Activated CD8-positive, alpha-beta memory T cell treated with anti-CD3 and anti-CD28 coated beads, Interleukin-2, amount 50 U/mL, for 24 hours (primary cell): Measurements from ENCODE around the gene ETV4.

Source experiments
- DNase-seq: peaks from one replicate; pipeline ENCODE4 v3.0.0-alpha.2; 2020; ENCODE audit errors: extremely low read depth

ETV4 gene

DNA sequence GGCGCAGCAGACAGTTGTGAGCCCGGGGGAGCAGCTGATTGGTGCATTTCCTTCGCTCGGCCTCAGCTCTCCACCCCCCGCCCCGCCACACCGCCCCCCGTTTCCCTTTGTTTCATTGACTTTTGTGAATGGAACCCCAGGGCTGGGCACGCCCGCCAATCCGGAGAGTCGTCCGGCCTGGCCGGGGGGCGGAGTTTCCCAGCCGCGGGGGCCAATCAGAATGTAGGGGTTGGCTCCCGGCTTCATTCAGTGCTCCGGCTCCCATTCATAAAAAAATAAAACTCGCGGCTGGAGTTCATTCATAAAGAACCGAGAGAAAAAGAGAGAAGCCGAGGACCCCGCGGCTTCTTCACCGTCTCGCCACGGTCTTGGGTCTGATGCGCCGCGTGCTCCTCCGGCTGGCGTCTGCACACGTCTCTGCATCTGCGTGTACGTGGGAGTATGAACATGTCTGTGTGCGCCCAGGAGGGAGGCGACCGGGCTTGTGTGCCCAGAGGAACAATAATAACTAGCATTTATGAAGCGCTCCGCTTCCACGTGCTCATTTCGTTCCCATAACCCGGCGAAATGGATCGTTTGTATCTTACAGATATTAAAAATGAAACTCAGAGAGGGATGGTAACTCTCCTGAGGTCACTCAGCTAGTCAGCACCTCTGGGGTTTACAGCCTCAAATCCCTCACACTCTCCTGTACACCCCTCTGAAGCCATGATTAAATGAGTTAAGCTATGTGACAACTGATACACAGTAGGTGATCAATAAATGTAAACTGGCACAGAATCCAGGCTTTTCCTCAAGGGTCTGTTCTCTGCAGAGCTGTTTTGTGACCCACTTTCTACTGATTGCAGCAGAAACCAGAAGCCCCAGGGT, at the start of gene ETV4:
TSS of gene ETV4 (minus strand) at position 22 of the 870 bp plus-strand sequence. CDS start 723 bp downstream, outside the sequence.
- DNase-seq, result peak; percentile 88

DNA sequence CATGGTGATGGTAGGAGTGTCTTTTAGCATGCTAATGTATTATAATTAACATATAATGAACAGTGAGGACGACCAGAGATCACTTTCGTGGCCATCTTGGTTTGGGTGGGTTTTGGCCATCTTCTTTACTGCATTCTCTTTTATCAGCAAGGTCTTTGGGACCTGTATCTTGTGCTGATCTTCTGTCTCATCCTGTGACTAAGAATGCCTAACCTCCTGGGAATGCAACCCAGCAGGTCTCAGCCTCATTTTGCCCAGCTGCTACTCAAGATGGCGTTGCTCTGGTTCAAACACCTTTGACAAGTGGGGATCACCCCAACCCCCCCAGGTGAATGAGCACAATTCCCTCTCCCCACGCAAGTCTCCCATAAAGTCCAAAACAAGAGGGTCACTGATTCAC, 49.3 kb upstream of the ETV4 start:
- DNase-seq, result no peak

DNA sequence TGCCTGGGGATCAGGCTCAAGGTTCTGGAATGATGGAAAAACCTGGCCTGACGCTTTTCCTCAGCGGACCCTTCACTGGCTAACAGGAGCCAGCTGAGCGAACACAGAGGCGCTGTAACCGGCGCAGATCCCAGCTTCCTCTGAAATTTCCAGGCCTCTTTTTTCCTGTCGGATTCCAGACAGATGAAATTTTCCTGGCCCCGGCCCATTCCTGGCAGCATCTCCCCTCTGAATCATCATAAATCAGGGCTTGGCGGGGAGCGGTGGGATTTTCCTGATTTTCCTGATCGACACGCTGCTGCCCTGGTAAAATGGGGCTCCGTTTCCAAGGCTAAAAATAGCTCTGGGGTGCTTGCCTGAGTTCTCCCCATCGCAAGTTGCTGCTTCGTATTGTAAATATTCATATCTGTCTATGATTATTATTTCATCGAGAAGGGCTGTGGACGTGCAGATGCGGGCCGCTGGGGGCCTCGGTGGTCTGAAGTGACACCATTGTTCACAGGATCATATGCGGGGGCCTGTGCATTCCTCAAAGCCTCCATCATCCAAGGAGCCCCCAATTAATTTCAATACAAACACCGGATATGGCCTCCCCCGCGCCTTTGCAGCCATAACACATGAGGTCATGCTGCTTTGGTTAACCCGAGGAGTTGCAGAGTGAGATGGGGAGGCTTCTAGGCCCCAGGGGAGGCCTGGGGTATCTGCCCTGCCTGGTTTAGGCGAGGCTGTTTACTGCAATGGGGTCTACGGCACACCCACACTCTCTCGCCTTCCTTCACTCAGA, 45.8 kb upstream of the ETV4 start:
- no peak for DNase-seq

DNA sequence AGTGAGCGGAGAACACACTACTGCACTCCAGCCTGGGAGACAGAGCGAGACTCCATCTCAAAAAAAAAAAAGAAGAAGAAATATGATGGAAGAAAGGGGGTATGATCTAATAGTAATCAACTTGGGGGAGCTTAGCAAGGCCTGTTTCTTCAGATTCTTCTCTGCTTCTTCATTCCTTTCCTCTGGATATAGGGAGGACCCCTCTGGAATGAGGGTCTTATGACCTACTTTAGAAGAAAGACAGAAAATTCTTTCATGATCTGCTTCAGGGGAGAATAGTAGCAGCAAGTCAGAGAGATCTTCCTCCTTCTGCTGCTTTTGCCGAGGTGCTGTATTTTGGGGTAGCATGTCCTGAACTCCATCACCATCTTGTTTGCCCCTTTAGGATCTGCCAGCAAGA, 44.9 kb upstream of the ETV4 start:
- DNase-seq, result no peak

DNA sequence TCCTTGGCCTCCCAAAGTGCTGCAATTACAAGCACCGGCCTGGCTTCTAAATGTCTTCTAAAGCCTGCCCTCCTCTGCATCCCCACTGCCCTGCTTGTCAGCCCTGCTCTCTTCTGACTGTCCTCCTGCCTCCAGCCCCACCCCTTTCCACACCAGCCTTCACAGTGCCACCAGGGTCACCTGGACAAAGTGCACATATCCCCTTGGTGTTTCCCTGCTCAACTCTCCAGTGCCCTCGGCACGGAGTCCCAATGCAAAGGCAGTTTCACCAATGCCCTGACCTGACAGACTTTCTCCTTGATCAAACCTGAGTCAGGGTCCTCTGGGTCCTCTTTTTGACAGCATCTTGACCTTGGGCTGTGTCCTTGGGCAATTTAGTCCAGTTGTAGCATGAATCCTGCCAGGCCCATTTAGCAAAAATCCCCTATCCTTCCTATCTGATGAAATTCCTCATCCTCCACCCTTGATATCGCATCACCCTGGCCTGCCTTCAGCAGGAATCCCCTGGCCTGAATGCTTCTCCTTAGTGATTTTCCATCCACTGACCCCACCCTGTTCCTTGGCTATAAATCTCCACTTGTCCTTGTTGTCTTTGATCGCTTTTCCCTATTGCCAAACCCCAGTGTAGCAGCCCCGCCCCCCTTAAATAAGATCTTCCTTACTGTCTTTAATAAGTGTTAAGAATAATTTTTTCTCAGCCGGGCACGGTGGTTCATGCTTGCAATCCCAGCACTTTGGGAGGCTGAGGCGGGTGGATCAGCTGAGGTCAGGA, 42.7 kb upstream of the ETV4 start:
- no peak for DNase-seq

DNA sequence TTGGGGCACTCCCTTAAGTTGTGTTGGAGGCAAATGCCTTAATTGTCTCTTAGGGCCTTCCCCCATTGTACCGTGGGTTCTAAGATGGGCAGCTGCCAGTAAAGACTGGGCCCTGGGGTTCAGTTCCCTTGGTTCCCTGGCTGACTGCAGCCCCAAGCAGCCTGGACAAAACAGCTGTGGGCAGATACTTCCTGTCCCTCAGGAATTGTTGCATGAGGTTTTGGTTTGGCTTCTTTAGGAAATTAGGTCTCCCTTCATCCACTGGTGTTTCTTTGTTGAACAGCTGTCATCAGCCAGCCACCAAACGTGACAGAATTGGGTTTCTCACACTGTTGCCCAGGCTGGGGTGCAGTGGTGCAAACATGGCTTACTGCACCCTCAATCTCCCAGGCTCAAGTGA, 42.0 kb upstream of the ETV4 start:
- DNase-seq, result no peak

DNA sequence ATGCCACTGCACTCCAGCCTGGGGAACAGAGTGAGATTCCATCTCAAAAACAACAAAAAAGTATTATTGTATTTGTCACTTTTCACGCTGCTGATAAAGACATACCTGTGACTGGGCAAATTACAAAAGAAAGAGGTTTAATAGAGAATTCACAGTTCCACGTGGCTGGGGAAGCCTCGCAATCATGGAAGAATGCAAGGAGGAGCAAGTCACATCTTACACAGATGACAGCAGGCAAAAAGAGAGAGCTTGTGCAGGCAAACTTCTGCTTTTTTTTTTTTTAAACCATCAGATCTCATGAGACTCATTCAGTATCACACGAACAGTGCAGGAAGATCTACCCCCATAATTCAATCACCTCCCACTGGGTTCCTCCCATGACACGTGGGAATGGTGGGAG, 41.5 kb upstream of the ETV4 start:
- no peak for DNase-seq

DNA sequence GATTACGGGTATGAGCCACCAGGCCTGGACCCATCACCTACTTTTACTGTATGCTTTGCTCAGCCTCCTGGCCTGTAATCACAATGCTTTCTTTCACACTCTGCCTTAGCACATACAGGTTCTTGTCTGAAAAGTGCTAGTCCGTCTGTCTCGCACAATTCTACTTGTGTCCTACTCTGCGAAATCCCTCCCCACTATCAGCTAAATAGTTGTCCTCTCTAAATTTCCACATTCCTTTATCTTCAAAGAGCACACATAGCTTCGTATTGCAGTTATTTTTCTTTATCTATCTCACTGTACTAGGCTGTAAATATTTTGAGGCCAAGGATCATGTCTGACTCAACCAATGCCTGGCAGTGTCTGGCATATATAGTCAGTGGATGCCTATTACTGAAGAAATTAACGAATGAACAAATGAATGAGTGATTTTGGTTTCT, 38.5 kb upstream of the ETV4 start:
- no peak for DNase-seq

DNA sequence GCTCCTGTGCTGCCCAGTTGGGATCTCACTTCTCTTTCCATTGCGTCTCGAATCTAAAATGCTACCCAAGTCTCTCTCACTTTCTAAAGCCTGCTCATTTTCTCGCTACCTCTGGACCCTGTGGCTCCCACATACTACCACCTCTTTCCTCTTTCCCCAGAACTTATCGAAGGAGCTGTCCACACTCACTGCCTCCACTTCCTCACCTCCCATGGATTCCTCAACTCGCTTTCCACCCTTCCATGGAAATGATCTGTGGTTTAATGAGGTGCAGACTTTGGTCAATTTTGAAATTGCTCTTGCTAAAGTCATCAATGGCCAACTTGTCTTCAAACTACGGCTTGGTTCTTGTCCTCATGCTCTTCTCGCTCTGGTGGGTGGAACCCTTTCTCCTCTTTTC, 37.2 kb upstream of the ETV4 start:
- no peak for DNase-seq

DNA sequence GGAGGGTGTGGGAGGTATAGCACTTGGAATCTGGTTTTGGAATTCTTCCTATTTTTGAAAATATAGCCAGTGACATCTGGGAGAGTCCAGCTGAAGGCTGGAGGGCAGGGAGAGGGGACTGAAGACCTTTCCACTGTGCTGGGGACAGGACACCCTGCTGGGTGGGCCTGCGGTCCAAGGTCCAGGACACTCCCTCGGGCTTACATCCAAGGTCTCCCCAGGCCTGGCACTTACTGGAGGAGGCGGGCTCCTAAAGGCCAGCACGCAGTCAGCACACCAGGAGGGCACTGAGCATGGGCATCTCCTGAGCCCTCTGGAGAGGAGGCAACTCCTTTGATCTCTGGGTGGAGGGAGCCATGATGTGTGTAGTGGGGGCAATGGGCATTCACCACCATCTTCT, 35.5 kb upstream of the ETV4 start:
- DNase-seq, result no peak

DNA sequence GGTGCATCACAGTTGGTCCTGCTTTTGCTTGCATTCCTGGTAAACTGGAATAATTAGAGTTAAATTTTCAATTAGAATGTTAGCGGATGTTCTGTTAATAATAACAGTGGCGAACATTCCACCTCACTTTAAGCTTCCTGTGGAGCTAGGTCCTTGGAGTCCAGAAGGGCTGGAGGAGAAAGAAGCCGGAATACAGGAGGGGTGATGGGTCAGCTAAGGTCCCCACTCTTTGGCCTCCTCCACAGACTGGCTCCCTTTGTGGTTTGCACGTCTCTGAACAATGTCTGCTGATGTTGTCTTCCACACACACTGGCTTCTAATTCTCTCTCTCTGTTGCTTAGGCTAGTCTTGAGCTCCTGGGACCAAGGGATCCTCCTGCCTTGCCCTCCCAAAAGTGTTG, 35.0 kb upstream of the ETV4 start:
- DNase-seq, result no peak

DNA sequence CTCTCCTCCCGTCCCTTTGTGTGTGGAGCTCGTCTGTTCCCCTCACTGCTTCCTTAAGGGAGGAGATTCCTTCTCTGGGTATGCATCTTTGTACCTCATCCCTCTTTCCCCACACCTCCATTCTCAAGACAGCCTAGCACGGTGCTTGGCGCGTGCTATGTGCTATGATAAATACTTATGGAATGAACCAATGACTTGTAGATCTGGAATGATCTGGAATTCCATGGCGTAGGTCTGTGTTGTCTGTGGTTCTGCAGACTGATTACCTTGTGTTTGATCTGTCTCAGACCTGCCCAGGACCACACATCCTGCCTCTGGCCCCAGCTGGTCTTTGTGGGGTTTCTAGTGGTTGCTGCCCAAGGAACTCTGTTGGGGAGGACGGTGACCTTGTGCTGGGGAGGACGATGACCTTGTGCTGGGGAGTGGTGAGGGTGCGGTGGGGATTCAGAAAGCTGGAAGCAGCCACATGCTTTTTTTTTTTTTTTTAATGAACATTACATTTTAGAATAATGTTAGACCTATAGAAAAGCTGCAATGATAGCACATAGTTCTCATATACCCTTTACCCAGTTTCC, 33.5 kb upstream of the ETV4 start:
- no peak for DNase-seq

DNA sequence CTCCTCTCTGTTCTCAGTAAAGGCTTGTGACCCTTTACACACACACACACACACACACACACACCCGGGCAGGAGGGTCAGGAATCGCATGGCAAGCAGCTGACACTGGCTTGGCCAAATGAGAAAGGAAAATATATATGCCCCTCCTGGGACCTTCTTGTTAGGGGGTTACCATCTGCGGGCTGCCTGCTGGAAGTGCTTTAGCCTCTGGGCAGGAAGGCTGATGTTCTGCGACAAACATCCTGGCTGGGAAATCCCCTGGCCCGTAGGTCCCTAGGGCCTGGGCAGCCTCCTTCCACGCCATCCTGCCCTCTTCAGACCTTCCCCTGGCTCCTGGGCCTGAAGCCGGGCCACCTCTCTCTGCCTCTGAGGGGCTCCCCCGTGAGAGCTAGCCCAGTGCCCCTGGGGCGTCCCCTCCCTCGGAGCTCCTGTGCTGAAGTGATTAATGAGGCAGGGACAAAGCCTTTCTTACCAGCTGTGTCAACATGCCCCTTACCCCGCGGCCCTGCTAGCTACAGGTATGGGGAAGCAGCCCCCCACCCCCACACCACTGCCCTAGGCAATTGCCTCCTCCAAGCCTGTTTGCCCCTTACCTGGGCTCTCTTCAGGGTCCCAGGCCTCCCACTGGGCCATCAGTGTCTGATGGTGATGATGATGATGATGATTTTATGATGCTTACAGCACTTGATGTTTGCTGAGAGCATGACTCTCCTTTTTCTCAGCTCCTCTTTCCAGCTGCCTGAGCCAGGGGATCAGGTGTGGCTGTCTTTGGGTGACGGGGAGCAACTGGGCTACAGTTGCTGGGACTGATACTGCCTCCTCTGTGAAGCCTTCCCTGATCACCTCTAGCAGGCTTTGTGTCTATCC, 32.8 kb upstream of the ETV4 start:
- no peak for DNase-seq

DNA sequence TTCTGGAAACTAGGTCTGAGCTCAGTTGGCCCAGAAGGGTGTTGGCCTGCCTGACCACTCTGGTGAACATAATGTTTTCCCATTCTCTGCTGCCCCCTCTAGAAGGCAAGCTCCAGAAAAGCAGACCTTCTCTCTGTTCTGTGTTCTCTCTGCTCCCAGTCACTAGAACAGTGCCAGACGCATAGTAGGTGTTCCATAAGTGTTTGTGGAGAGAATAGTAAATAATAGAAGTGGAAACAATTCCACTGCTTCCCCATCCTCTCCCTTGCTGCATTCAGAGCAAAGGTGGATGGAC, 32.2 kb upstream of the ETV4 start:
- DNase-seq, result no peak

DNA sequence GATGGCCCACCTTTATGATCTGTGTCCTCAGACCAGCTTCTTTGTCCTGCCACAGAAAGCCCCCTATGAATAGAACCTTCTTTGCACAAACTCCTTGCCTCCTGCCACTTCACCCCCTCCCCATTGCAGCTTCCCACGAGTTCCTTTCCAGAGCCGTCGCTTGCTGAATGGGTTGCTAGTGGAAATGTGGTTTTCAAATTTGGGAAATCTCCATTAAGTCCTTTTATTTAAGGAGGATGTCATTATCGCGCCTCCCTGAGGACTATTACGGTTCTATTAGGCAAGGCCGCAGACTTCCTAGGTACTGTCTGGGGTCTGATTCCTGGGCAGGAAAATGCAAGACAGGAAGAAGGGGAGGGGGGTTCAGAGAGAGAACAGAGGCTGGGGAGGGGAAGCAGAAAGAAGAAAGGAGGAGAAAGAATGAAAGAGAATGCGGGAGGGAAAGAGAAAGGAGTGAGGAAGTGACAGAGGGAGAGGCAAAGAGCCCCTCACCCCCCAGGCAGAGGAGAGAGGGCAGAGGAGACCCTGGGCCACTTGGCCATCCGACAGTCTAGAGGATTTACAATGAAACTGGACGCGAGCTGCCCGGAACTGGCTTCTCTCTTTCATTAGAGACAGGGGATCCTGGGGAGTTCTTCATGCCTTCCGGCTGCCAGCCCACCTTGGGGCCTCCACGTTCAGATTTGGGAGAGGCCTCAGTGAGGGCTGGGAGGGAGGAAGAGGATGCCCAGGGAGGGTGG, 31.7 kb upstream of the ETV4 start:
- DNase-seq, result no peak

DNA sequence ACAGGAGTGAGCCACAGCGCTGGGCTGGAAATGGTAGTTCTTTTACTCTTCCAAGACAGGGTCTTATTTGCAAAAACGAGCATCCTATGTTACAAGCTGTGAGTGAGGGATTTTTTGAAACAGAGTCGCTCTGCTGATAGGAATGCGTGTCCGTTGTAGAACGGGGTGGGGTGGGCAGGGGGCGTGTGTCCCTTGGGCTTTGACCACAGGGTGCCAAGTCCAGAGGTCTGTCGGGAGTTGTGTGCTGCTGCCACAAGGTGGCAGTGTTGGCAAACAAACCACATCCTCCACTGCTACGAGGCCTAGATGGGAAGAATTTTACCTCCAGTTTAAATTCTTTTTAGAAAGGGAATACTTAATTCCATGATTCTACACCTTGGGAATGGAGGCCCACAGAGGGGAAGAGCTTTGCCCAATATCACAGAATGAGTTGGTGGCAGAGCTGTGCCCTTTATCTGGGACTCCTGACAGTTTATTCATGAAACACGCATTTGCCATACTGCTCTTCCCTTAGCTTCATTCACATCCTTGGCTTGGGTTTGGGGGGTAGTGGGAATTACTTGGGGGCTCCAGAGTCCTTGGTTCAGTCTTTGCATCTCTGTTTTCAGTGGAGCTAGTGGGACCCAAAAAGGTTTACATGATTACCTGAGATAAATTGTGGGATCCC, 30.6 kb upstream of the ETV4 start:
- DNase-seq, result peak; percentile 9

DNA sequence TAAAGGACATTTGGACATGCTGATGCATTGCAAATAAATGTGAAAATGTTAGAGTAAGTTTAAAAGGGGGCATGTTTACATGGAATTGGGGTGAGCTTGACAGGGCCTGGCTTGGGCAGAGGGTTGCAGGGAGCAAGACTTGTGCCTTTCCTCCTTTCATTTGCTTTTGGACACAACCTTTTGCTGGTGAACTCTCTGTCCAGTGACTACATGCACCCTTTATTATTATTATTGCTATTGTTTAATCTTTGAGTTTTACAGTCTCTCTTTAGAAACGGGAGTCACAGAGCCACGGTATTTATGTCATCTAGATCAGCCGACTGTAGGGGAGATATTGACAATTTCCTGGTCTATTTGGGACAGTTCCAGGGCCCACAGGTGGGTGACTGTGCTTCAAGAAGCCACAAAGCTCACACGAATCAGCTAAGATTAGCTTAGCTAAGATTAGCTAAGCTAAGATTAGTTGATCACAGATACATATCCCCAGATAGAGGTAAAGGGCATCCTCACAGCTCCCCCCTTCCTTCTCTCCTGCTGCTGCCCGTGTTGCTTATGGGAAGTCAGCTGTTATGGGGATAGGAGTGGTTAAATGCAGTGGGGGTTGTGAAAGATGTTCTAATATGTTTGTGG, 28.9 kb upstream of the ETV4 start:
- no peak for DNase-seq

DNA sequence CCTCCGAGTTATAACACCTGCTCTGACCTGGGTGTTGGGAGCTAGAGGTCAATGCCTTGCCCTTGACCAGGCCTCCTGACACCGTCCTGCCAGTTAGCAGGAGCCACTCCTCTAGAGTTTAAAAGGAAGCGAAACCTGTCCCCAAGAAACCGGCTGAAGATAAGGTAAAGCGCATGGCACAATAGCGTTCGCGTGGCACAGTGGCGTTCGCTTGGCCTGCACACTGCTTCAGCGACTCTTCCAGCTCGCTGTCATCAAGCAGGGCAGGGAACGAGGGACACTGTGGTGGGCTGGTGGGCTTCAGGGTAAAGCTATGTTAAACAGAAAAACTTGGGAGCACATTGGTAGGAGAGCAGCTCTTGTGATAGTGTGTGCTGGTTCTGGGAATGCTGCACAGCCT, 28.2 kb upstream of the ETV4 start:
- no peak for DNase-seq

DNA sequence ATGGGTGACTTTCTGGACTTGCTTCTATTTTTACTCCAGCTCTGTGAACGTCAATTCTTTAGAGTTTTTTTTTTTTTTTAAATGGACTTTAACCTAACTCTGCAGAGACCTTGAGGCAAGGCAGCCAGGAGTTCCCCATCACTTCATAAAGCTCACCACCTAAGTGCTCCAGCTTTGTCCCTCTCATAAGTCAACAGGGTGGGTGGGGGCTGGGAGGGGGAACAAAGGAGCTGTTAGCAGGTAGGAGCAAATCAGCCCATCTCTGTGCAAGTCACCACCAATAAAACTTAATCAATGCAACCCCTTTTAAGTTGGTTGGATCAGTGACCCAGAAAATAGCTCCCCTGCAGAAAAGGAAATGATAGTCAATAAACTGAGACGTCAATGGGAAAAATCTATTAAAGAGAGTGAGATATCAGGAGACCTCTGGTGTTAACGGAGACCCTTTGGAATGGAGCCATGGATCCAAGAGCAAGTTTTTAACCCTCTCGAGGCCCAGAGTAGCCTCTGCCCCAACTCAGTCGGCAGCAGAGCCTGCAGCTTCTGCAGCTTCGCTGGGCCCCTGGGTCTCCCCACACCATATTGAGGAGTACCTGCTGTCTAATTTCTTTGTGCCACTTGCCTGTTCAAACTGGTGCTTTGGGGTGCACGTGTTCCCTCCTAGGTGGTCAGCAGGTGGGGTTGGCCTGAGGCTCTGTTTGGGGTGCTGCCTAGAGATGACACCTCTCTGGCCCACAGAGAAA, 27.6 kb upstream of the ETV4 start:
- DNase-seq, result no peak
